Chondrocyte (in vitro differentiated cells): ENCODE results near the gene SVIL. TPM values are rescaled to one million over a fixed set of nuclear protein-coding genes. Genes with fewer than 3 reads are reported as not detected.

Experiments
- DNase-seq: peaks from one replicate; pipeline ENCODE4 v3.0.0; 2021; ENCODE audit warnings: mixed read lengths, low spot score
- H3K27ac Mint-ChIP-seq: one replicate; pipeline ENCODE4 v1.8.0; 2021; ENCODE audit warnings: mild to moderate bottlenecking, moderate library complexity, mixed read lengths; ENCODE audit not compliant: unreplicated experiment
- H3K27me3 Mint-ChIP-seq: 2 replicates; pipeline ENCODE4 v1.8.0; 2021; ENCODE audit warnings: low read depth, mixed read lengths
- H3K36me3 Mint-ChIP-seq: 2 replicates; pipeline ENCODE4 v1.8.0; 2021; ENCODE audit warnings: low read depth, mixed read lengths
- H3K4me1 Mint-ChIP-seq: 2 replicates; pipeline ENCODE4 v1.8.0; 2021; ENCODE audit warnings: low read depth, mild to moderate bottlenecking, mixed read lengths
- H3K4me3 Mint-ChIP-seq: one replicate; pipeline ENCODE4 v1.8.0; 2021; ENCODE audit warnings: mild to moderate bottlenecking, moderate library complexity, mixed read lengths; ENCODE audit not compliant: unreplicated experiment
- H3K9me3 Mint-ChIP-seq: 2 replicates; pipeline ENCODE4 v1.8.0; 2021; ENCODE audit warnings: low read depth, mixed read lengths
- total RNA-seq: library from RNA; stranded (reverse); gene quantifications from 3 replicates; pipeline ENCODE4 v1.2.1, GENCODE V29; 2021
- TF ChIP-seq, protein P1 (sequence below): fragments of 200-600 bp; sonication (generic); IDR thresholded peaks from 2 replicates; pipeline ENCODE4 v1.5.0; 2021; ENCODE audit warnings: antibody characterized with exemption, mild to moderate bottlenecking, moderate library complexity

SVIL gene
- total RNA-seq, 1 donor from 2014 or later: 112 TPM

DNA sequence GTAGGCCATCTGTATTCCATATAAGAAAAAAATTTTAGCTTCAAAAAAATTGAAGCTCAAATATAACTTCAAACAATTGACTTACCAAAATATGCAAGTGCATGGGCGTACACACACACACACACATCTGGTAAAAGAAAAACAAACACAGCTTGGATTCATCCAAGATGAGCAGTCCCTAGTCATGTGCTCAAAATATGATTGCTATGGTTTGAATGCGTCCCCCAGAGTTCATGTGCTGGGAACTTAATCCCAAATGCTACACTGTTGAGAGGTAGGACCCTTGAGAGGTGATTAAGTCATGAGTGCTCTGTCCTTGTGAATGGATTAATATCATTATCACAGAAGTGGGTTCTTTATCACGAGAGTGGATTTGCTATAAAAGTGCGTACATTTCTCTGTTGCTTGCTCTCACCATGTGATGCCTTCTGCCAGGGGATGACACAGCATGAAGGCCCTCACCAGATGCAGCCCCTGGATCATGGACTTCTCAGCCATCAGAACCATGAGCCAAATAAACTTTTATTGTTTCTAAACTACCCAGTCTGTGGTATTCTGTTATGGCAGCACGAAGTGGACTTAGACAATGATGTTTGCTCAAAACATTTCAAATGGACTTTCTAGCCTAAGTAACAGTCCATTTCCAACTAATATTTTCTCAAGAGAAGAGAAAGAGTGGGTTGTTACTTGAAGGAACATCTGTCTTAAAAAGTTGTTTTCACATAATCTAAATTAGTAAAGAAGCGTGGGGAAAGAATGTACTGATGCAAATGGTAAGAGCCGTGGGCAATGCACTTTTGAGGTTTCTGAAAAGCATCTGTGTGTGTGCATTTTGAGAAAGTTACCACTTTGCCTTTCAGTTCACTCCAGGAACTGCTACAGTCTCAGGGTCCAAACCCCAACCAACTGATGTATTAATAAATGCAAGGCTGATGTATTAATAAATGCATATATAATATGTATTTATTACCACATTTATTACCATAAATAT is 15.1 kb upstream of the SVIL start:
- no peaks in the 10 kb centered on the region for H3K27me3 Mint-ChIP-seq
- H3K36me3 Mint-ChIP-seq: peaks cover 9% of the 10 kb centered on the region
- no peak for DNase-seq
- no peak overlapping the region for H3K4me3 Mint-ChIP-seq
- H3K9me3 Mint-ChIP-seq: no peaks in the 10 kb centered on the region
- H3K4me1 Mint-ChIP-seq: peaks cover 68% of the 10 kb centered on the region
- TF ChIP-seq, protein P1, sequence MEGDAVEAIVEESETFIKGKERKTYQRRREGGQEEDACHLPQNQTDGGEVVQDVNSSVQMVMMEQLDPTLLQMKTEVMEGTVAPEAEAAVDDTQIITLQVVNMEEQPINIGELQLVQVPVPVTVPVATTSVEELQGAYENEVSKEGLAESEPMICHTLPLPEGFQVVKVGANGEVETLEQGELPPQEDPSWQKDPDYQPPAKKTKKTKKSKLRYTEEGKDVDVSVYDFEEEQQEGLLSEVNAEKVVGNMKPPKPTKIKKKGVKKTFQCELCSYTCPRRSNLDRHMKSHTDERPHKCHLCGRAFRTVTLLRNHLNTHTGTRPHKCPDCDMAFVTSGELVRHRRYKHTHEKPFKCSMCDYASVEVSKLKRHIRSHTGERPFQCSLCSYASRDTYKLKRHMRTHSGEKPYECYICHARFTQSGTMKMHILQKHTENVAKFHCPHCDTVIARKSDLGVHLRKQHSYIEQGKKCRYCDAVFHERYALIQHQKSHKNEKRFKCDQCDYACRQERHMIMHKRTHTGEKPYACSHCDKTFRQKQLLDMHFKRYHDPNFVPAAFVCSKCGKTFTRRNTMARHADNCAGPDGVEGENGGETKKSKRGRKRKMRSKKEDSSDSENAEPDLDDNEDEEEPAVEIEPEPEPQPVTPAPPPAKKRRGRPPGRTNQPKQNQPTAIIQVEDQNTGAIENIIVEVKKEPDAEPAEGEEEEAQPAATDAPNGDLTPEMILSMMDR: no peak
- peak overlapping the region; percentile 78 for H3K27ac Mint-ChIP-seq

DNA sequence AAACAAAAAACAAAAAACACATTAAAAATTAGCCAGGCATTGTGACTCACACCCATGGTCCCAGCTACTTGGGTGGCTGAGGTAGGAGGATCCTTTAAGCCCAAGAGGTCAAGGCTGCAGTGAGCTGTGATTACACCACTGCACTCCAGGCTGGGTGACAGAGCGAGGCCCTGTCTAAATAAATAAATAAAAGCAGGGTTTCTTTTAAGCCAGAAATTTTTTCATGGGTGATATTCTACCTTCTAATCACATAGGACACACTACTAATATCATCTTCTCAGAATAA is 14.2 kb upstream of the SVIL start:
- TF ChIP-seq, protein P1: no peak
- H3K27ac Mint-ChIP-seq: peak overlapping the region; percentile 53
- H3K36me3 Mint-ChIP-seq: peaks cover 7% of the 10 kb centered on the region
- H3K27me3 Mint-ChIP-seq: no peaks in the 10 kb centered on the region
- no peak overlapping the region for H3K4me3 Mint-ChIP-seq
- no peak for DNase-seq
- H3K4me1 Mint-ChIP-seq: peaks cover 77% of the 10 kb centered on the region
- no peaks in the 10 kb centered on the region for H3K9me3 Mint-ChIP-seq

DNA sequence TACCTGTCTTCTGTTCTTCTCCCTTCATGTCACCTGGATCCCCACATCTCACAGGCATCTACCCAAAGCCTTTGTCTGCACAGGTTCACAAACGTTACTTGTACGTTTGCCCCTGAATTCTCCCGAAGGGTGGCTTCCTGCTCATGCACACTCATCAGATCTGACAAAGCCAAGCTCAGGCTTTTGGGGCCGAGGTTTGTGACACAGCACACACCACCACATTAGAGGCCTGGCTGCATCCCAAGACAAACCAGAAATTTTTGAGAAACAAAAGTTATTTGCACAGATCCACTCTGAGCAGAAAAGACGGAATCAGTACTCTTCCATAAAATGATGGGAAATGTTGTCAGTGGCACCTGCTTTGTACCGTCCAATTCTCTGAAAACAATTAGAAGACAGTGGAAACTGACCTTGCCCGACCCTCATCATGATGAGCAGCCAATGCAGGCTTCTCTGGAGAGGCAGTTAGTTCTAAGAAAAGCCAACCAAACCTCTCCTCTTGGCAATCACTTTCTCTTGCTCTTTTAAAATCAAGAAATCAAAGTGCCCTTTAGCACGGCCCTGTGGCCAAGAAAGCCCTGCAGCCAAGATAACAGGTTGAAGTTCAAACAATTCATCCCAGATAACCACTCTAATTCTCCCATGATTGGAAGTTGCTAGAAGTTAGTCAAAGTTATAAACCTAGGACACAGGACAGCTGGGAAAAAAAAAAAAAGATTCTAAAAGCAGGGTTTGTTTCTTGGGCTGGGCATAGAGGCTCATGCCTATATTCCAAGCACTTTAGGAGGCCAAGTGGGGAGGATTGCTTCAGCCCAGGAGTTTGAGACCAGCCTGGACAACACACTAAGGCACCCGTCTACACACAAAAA is 13.6 kb upstream of the SVIL start:
- Mint-ChIP-seq H3K4me1 (peaks cover 83% of the 10 kb centered on the region), H3K9me3 (no peaks in the 10 kb centered on the region), H3K36me3 (peaks cover 7% of the 10 kb centered on the region), H3K4me3 (peak overlapping the region; percentile 31), H3K27me3 (no peaks in the 10 kb centered on the region), H3K27ac (peak overlapping the region; percentile 90)
- TF ChIP-seq, protein P1: no peak
- no peak for DNase-seq

DNA sequence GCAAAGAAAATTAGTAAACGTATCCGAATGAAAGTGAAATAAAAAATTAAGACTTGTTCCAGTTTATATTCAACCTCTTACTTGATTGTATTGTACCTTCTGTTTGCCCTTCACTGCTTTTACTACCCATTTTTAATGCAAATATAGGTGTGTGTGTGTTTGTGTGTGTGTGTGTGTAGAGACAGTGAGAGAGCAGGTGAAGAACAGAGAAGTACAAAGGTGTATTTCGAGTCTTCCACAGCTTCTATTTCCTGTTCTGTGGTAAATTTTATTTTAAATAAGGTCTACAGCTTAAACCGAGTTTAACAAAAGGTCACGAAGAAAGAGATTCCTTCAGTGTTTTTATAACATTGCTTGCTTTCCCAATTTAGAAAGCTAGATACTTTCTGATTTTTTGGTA is 12.7 kb upstream of the SVIL start:
- TF ChIP-seq, protein P1: no peak
- Mint-ChIP-seq H3K27ac (peak overlapping the region; percentile 91), H3K4me1 (peaks cover 91% of the 10 kb centered on the region)

DNA sequence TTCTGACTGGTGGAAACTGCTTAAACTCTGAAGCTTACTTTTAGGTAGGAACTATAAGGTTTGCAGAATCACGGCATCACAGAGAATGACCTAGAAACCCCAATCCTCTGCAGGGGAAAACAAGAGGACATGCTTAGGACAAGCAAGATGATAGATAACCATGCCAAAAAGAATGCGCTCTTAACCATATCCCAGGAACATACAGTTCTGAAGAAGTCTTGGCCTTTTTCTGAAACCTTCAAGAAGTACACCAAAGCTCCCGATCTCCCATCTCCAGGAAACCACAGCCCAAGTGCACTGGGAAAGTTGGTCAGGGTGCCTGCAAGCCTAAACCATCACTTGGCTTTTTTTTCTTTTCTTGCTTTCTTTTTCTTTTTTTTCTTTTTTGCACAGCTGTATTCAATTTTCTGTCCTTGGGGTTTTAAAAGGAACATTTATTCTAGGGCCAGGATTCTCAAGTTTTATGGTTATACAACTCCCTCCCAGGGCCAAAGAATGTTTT is 12.2 kb upstream of the SVIL start:
- no peaks in the 10 kb centered on the region for H3K9me3 Mint-ChIP-seq
- peak overlapping the region; percentile 91 for H3K27ac Mint-ChIP-seq
- TF ChIP-seq, protein P1: peak; percentile 13
- no peaks in the 10 kb centered on the region for H3K27me3 Mint-ChIP-seq
- peak overlapping the region; percentile 31 for H3K4me3 Mint-ChIP-seq
- H3K36me3 Mint-ChIP-seq: peaks cover 2% of the 10 kb centered on the region
- peaks cover 95% of the 10 kb centered on the region for H3K4me1 Mint-ChIP-seq
- DNase-seq: no peak

More for the DNA sequence above, 12.7 kb upstream of the SVIL start:
- DNase-seq: no peak
- Mint-ChIP-seq H3K4me3 (peak overlapping the region; percentile 31), H3K9me3 (no peaks in the 10 kb centered on the region), H3K27me3 (no peaks in the 10 kb centered on the region), H3K36me3 (peaks cover 4% of the 10 kb centered on the region)
